Fibroblast of skin of left quadriceps (primary cell): ENCODE results near the gene NCKAP5.
"Not testable (repeated sequence)": the region's sequence is repeated elsewhere in the genome, so short reads cannot be mapped to it uniquely, and the experiment has no call there.

ENCODE experiments used
- DNase-seq, 2 experiments: peaks; one replicate each; pipeline ENCODE4 v3.0.0-alpha.2; 2013; ENCODE audit warnings: low read depth in 2 of 2

Gene NCKAP5

GRCh38 chr2:132814651-132815050 lies 753.6 kb downstream of the NCKAP5 start:
- no peak for DNase-seq

GRCh38 chr2:132813422-132813821 lies 754.8 kb downstream of the NCKAP5 start:
- DNase-seq: no peak

- DNase-seq: no peak
Observed at GRCh38 chr2:132811148-132811915, 756.9 kb downstream of the NCKAP5 start.

GRCh38 chr2:132809962-132810361 lies 758.3 kb downstream of the NCKAP5 start:
- not testable (repeated sequence) for DNase-seq

GRCh38 chr2:132804051-132804450 lies 764.2 kb downstream of the NCKAP5 start:
- DNase-seq: peak in 1 of 2 experiments; percentile 20

- no peak for DNase-seq
Observed at GRCh38 chr2:132798341-132798740, 769.9 kb downstream of the NCKAP5 start.

- DNase-seq: no peak
Observed at GRCh38 chr2:132797556-132797955, 770.7 kb downstream of the NCKAP5 start.

GRCh38 chr2:132797071-132797470 lies 771.2 kb downstream of the NCKAP5 start:
- DNase-seq: no peak

- DNase-seq: no peak
Observed at GRCh38 chr2:132795220-132795619, 773.0 kb downstream of the NCKAP5 start.

GRCh38 chr2:132793532-132793931 lies 774.7 kb downstream of the NCKAP5 start:
- no peak for DNase-seq

GRCh38 chr2:132790207-132790785 lies 778.0 kb downstream of the NCKAP5 start:
- DNase-seq: peak in 1 of 2 experiments; percentile 17

GRCh38 chr2:132789066-132789465 lies 779.2 kb downstream of the NCKAP5 start:
- DNase-seq: no peak

- no peak for DNase-seq
Observed at GRCh38 chr2:132788310-132788838, 779.9 kb downstream of the NCKAP5 start.

- DNase-seq: no peak
Observed at GRCh38 chr2:132783883-132784282, 784.4 kb downstream of the NCKAP5 start.

- DNase-seq: no peak
Observed at GRCh38 chr2:132782176-132782783, 786.0 kb downstream of the NCKAP5 start.

- no peak for DNase-seq
Observed at GRCh38 chr2:132780651-132781050, 787.6 kb downstream of the NCKAP5 start.

GRCh38 chr2:132779206-132779721 lies 789.0 kb downstream of the NCKAP5 start:
- no peak for DNase-seq

- no peak for DNase-seq
Observed at GRCh38 chr2:132776287-132776686, 792.0 kb downstream of the NCKAP5 start.

GRCh38 chr2:132774189-132774588 lies 794.1 kb downstream of the NCKAP5 start:
- no peak for DNase-seq

- no peak for DNase-seq
Observed at GRCh38 chr2:132773331-132773730, 794.9 kb downstream of the NCKAP5 start.

- DNase-seq: no peak
Observed at GRCh38 chr2:132772340-132772739, 795.9 kb downstream of the NCKAP5 start.

GRCh38 chr2:132766573-132766972 lies 801.7 kb downstream of the NCKAP5 start:
- no peak for DNase-seq

GRCh38 chr2:132761437-132761836 lies 806.8 kb downstream of the NCKAP5 start:
- DNase-seq: no peak
